HG03135 (cell line): ENCODE data around the gene LIMCH1.
"Not testable (repeated sequence)": the region's sequence is repeated elsewhere in the genome, so short reads cannot be mapped to it uniquely, and the experiment has no call there.

Experiments used
- ATAC-seq: cut with Tn5 transposase; IDR thresholded peaks from one replicate; pipeline ENCODE4 v1.9.1; 2021; ENCODE audit warnings: mild to moderate bottlenecking, moderate library complexity; ENCODE audit not compliant: unreplicated experiment

LIMCH1 gene

GRCh38 chr4:41538017-41538733 lies at the start of gene LIMCH1:
Gene LIMCH1 (plus strand): TSS chr4:41538157. CDS start chr4:41605996, 67,839 bp downstream.
- no peak for ATAC-seq

- ATAC-seq = not testable (repeated sequence)
Measured at GRCh38 chr4:41491081-41491576, 46.8 kb upstream of the LIMCH1 start.

GRCh38 chr4:41496977-41497376 lies 41.0 kb upstream of the LIMCH1 start:
- no peak for ATAC-seq

- no peak for ATAC-seq
Measured at GRCh38 chr4:41498177-41498576, 39.8 kb upstream of the LIMCH1 start.

GRCh38 chr4:41504167-41504818 lies 33.7 kb upstream of the LIMCH1 start:
- no peak for ATAC-seq

- ATAC-seq = no peak
Measured at GRCh38 chr4:41505161-41505661, 32.7 kb upstream of the LIMCH1 start.

GRCh38 chr4:41506130-41506529 lies 31.8 kb upstream of the LIMCH1 start:
- no peak for ATAC-seq

- no peak for ATAC-seq
Measured at GRCh38 chr4:41507291-41507947, 30.5 kb upstream of the LIMCH1 start.

GRCh38 chr4:41509451-41509866 lies 28.5 kb upstream of the LIMCH1 start:
- no peak for ATAC-seq

GRCh38 chr4:41510179-41510578 lies 27.8 kb upstream of the LIMCH1 start:
- ATAC-seq = no peak

- no peak for ATAC-seq
Measured at GRCh38 chr4:41512136-41512535, 25.8 kb upstream of the LIMCH1 start.

GRCh38 chr4:41512596-41512995 lies 25.4 kb upstream of the LIMCH1 start:
- ATAC-seq = no peak

- ATAC-seq = no peak
Measured at GRCh38 chr4:41514169-41514568, 23.8 kb upstream of the LIMCH1 start.

GRCh38 chr4:41514766-41515481 lies 23.0 kb upstream of the LIMCH1 start:
- no peak for ATAC-seq

GRCh38 chr4:41517121-41517520 lies 20.8 kb upstream of the LIMCH1 start:
- no peak for ATAC-seq

GRCh38 chr4:41517747-41518146 lies 20.2 kb upstream of the LIMCH1 start:
- ATAC-seq = no peak

- no peak for ATAC-seq
Measured at GRCh38 chr4:41524425-41524824, 13.5 kb upstream of the LIMCH1 start.

- no peak for ATAC-seq
Measured at GRCh38 chr4:41525129-41525528, 12.8 kb upstream of the LIMCH1 start.

GRCh38 chr4:41526628-41527027 lies 11.3 kb upstream of the LIMCH1 start:
- no peak for ATAC-seq

GRCh38 chr4:41528512-41529205 lies 9.3 kb upstream of the LIMCH1 start:
- no peak for ATAC-seq
